CD4-positive, alpha-beta memory T cell (primary cell): Measurements from ENCODE around the gene SLX9. TPM values are rescaled to one million over a fixed set of nuclear protein-coding genes. Genes with fewer than 3 reads are reported as not detected.
A peak's percentile ranks its signal among the peaks of the same experiment; 100 is the strongest.

Source experiments
- CTCF ChIA-PET: fragments of 350-600 bp; sonication (Branson Sonifier 250); formaldehyde crosslinking; loops from one replicate; lab custom pipeline; 2021; ENCODE audit warnings: inconsistent platforms; ENCODE audit not compliant: partially characterized antibody; lab: Charles Lee
- POLR2A ChIA-PET: fragments of 350-600 bp; sonication (Branson Sonifier 250); formaldehyde crosslinking; loops from one replicate; lab custom pipeline; 2021; ENCODE audit not compliant: partially characterized antibody; lab: Charles Lee
- DNase-seq, 5 donors: peaks; one replicate each; pipeline versions ENCODE4 v3.0.0 to v3.0.0-alpha.2; 2020 to 2022; ENCODE audit warnings: mixed read lengths in 1 of 5
- H3K27ac ChIP-seq: one replicate; pipeline ENCODE4 v1.7.0; 2013; ENCODE audit warnings: low read depth, low read length
- H3K27me3 ChIP-seq: 2 replicates; pipeline ENCODE4 v1.7.0; 2013; ENCODE audit warnings: mild to moderate bottlenecking, low read length, moderate library complexity; ENCODE audit not compliant: insufficient read depth
- H3K36me3 ChIP-seq: 2 replicates; pipeline ENCODE4 v1.7.0; 2013; ENCODE audit warnings: mild to moderate bottlenecking, low read length, moderate library complexity; ENCODE audit not compliant: insufficient read depth
- H3K4me1 ChIP-seq: 2 replicates; pipeline ENCODE4 v1.7.0; 2013; ENCODE audit warnings: mild to moderate bottlenecking, low read length, moderate library complexity; ENCODE audit not compliant: insufficient read depth
- H3K4me3 ChIP-seq, 2 donors: one replicate each; pipeline ENCODE4 v1.7.0; 2013; ENCODE audit warnings: low read length in 2 of 2, mild to moderate bottlenecking in 1 of 2
- H3K9me3 ChIP-seq, 2 donors: one replicate each; pipeline ENCODE4 v1.7.0; 2013; ENCODE audit warnings: low read length in 2 of 2, control low read depth in 1 of 2; ENCODE audit not compliant: control insufficient read depth in 1 of 2
- H3K27ac Mint-ChIP-seq, 7 donors: one replicate each; pipeline ENCODE4 v1.8.0; 2020 to 2021; ENCODE audit warnings: mixed read lengths in 7 of 7, mild to moderate bottlenecking in 6 of 7, inconsistent platforms in 3 of 7, moderate library complexity in 3 of 7
- H3K27me3 Mint-ChIP-seq, 2 donors: one replicate each; pipeline ENCODE4 v1.8.0; 2020 to 2021; ENCODE audit warnings: mixed read lengths in 2 of 2
- H3K36me3 Mint-ChIP-seq, 2 donors: one replicate each; pipeline ENCODE4 v1.8.0; 2020 to 2021; ENCODE audit warnings: mixed read lengths in 2 of 2, inconsistent platforms in 1 of 2, mild to moderate bottlenecking in 1 of 2
- H3K4me1 Mint-ChIP-seq, 4 donors: one replicate each; pipeline ENCODE4 v1.8.0; 2020 to 2021; ENCODE audit warnings: mixed read lengths in 4 of 4, mild to moderate bottlenecking in 1 of 4
- H3K4me3 Mint-ChIP-seq, 8 donors: one replicate each; pipeline ENCODE4 v1.8.0; 2020 to 2021; ENCODE audit warnings: mixed read lengths in 8 of 8, mild to moderate bottlenecking in 7 of 8, moderate library complexity in 6 of 8, inconsistent platforms in 3 of 8
- H3K9me3 Mint-ChIP-seq, 8 donors: one replicate each; pipeline ENCODE4 v1.8.0; 2020 to 2021; ENCODE audit warnings: mixed read lengths in 8 of 8, mild to moderate bottlenecking in 5 of 8, inconsistent platforms in 3 of 8, moderate library complexity in 1 of 8
- intact Hi-C: fragments of 100-400 bp; cut with micrococcal nuclease; formaldehyde crosslinking; loops from one replicate; pipeline ENCODE4 v1.15.1; 2023
- polyA plus RNA-seq, 2 donors: library from polyadenylated mRNA; unstranded; fragments of 300-500 nt; fragmentation: Illumina TruSeq; gene quantifications; one replicate each; pipeline ENCODE4 v1.2.3, GENCODE V29; 2021
- total RNA-seq, 2 experiments: library from RNA; stranded (reverse); gene quantifications; one replicate each; pipeline ENCODE4 v1.2.3, GENCODE V29; 2021

The SLX9 gene
- total and polyA plus RNA-seq, 4 experiments from 2014 or later: 9.4 to 21.6 (median 15.4) TPM

- POLR2A ChIA-PET: no interaction called here
- H3K27me3 ChIP-seq: peaks cover 12% of the 10 kb centered on the region
- no peak for DNase-seq
- H3K36me3 Mint-ChIP-seq: peaks cover 0 to 4% of the 10 kb centered on the region in 2 donors
- no peaks in the 10 kb centered on the region for H3K9me3 ChIP-seq
- H3K27ac ChIP-seq: no peak overlapping the region
- peak overlapping the region in 6 of 8 donors; percentile 13 to 62 (median 36) for H3K4me3 Mint-ChIP-seq
- H3K9me3 Mint-ChIP-seq: peaks cover 3 to 12% (median 8%) of the 10 kb centered on the region in 8 donors
- H3K36me3 ChIP-seq: no peaks in the 10 kb centered on the region
- H3K4me3 ChIP-seq: no peak overlapping the region
- no peak overlapping the region for H3K27ac Mint-ChIP-seq
- CTCF ChIA-PET: no interaction called here
- peaks cover 6% of the 10 kb centered on the region for H3K4me1 ChIP-seq
- peaks cover 4 to 9% (median 7%) of the 10 kb centered on the region in 4 donors for H3K4me1 Mint-ChIP-seq
- H3K27me3 Mint-ChIP-seq: peaks cover 30 to 39% of the 10 kb centered on the region in 2 donors
- intact Hi-C loops: no loop called here
These were observed 79.5 kb downstream of the SLX9 start for GRCh38 chr21:45019076-45019886.

- Mint-ChIP-seq H3K9me3 (peaks cover 3 to 15% (median 9%) of the 10 kb centered on the region in 8 donors), H3K27ac (no peak overlapping the region), H3K4me3 (peak overlapping the region in 2 of 8 donors; percentile 36 to 62), H3K27me3 (peaks cover 30 to 39% of the 10 kb centered on the region in 2 donors), H3K36me3 (peaks cover 0 to 4% of the 10 kb centered on the region in 2 donors), H3K4me1 (peaks cover 4 to 9% (median 7%) of the 10 kb centered on the region in 4 donors)
- DNase-seq: no peak
- POLR2A ChIA-PET: no interaction called here
- H3K4me1 ChIP-seq: peaks cover 6% of the 10 kb centered on the region
- H3K36me3 ChIP-seq: no peaks in the 10 kb centered on the region
- intact Hi-C loops: no loop called here
- peaks cover 12% of the 10 kb centered on the region for H3K27me3 ChIP-seq
- H3K27ac ChIP-seq: no peak overlapping the region
- H3K4me3 ChIP-seq: no peak overlapping the region
- CTCF ChIA-PET: no interaction called here
- no peaks in the 10 kb centered on the region for H3K9me3 ChIP-seq
These were observed 80.2 kb downstream of the SLX9 start for GRCh38 chr21:45019887-45020537.

GRCh38 chr21:45020629-45021427 lies 81.0 kb downstream of the SLX9 start:
- no peak overlapping the region for H3K27ac Mint-ChIP-seq
- Histone ChIP-seq H3K27me3 (peaks cover 12% of the 10 kb centered on the region), H3K9me3 (no peaks in the 10 kb centered on the region), H3K36me3 (no peaks in the 10 kb centered on the region), H3K27ac (no peak overlapping the region), H3K4me3 (no peak overlapping the region), H3K4me1 (peaks cover 6% of the 10 kb centered on the region)
- H3K36me3 Mint-ChIP-seq: peaks cover 0 to 4% of the 10 kb centered on the region in 2 donors
- peaks cover 3 to 17% (median 9%) of the 10 kb centered on the region in 8 donors for H3K9me3 Mint-ChIP-seq
- H3K27me3 Mint-ChIP-seq: peaks cover 27 to 34% of the 10 kb centered on the region in 2 donors
- peak overlapping the region in 2 of 8 donors; percentile 49 to 59 for H3K4me3 Mint-ChIP-seq
- ChIA-PET POLR2A (no interaction called here), CTCF (no interaction called here)
- DNase-seq: no peak
- intact Hi-C loops: no loop called here
- peaks cover 4 to 9% (median 7%) of the 10 kb centered on the region in 4 donors for H3K4me1 Mint-ChIP-seq

- POLR2A ChIA-PET: no interaction called here
- Histone ChIP-seq H3K9me3 (no peaks in the 10 kb centered on the region), H3K4me3 (no peak overlapping the region), H3K27ac (no peak overlapping the region), H3K4me1 (peaks cover 6% of the 10 kb centered on the region), H3K27me3 (peaks cover 12% of the 10 kb centered on the region), H3K36me3 (no peaks in the 10 kb centered on the region)
- CTCF ChIA-PET: no interaction called here
- peaks cover 3 to 17% (median 9%) of the 10 kb centered on the region in 8 donors for H3K9me3 Mint-ChIP-seq
- no peak for DNase-seq
- no peak overlapping the region for H3K27ac Mint-ChIP-seq
- peak overlapping the region in 1 of 8 donors; percentile 27 for H3K4me3 Mint-ChIP-seq
- H3K4me1 Mint-ChIP-seq: peaks cover 4 to 9% (median 7%) of the 10 kb centered on the region in 4 donors
- intact Hi-C loops: no loop called here
- peaks cover 0 to 4% of the 10 kb centered on the region in 2 donors for H3K36me3 Mint-ChIP-seq
- peaks cover 19 to 28% of the 10 kb centered on the region in 2 donors for H3K27me3 Mint-ChIP-seq
These were observed 81.9 kb downstream of the SLX9 start for GRCh38 chr21:45021428-45022347.

- Mint-ChIP-seq H3K4me3 (no peak overlapping the region), H3K36me3 (peaks cover 0 to 4% of the 10 kb centered on the region in 2 donors), H3K9me3 (peaks cover 3 to 17% (median 9%) of the 10 kb centered on the region in 8 donors), H3K27ac (peak overlapping the region in 1 of 7 donors; percentile 30), H3K27me3 (peaks cover 16 to 25% of the 10 kb centered on the region in 2 donors), H3K4me1 (peaks cover 4 to 8% (median 7%) of the 10 kb centered on the region in 4 donors)
- intact Hi-C loops: no loop called here
- ChIA-PET POLR2A (no interaction called here), CTCF (no interaction called here)
- Histone ChIP-seq H3K4me1 (peaks cover 6% of the 10 kb centered on the region), H3K27me3 (peaks cover 8% of the 10 kb centered on the region), H3K9me3 (no peaks in the 10 kb centered on the region), H3K36me3 (no peaks in the 10 kb centered on the region), H3K27ac (no peak overlapping the region), H3K4me3 (no peak overlapping the region)
- DNase-seq: no peak
These were observed 82.5 kb downstream of the SLX9 start for GRCh38 chr21:45022348-45022675.

GRCh38 chr21:45022736-45023135 lies 82.9 kb downstream of the SLX9 start:
- ChIA-PET CTCF (no interaction called here), POLR2A (interaction anchor here (0.7 kb wide), 1 partner anchor 56 kb away, joined by 3 read pairs; no protein-coding TSS in a partner anchor)
- Histone ChIP-seq H3K36me3 (no peaks in the 10 kb centered on the region), H3K4me1 (peaks cover 6% of the 10 kb centered on the region), H3K27me3 (peaks cover 4% of the 10 kb centered on the region), H3K27ac (no peak overlapping the region), H3K9me3 (no peaks in the 10 kb centered on the region), H3K4me3 (no peak overlapping the region)
- no peak for DNase-seq
- Mint-ChIP-seq H3K4me1 (peaks cover 2 to 4% (median 3%) of the 10 kb centered on the region in 4 donors), H3K4me3 (no peak overlapping the region), H3K9me3 (peaks cover 3 to 17% (median 9%) of the 10 kb centered on the region in 8 donors), H3K27ac (no peak overlapping the region), H3K27me3 (peaks cover 12 to 21% of the 10 kb centered on the region in 2 donors), H3K36me3 (peaks cover 0 to 4% of the 10 kb centered on the region in 2 donors)
- intact Hi-C loops: no loop called here
